GOT3 (cell line): ENCODE measurements around the gene NISCH.

Experiments
- DNase-seq: peaks from one replicate; lab custom pipeline; 2025; ENCODE audit warnings: mixed read lengths; lab: John Stamatoyannopoulos, UW

NISCH gene

DNA sequence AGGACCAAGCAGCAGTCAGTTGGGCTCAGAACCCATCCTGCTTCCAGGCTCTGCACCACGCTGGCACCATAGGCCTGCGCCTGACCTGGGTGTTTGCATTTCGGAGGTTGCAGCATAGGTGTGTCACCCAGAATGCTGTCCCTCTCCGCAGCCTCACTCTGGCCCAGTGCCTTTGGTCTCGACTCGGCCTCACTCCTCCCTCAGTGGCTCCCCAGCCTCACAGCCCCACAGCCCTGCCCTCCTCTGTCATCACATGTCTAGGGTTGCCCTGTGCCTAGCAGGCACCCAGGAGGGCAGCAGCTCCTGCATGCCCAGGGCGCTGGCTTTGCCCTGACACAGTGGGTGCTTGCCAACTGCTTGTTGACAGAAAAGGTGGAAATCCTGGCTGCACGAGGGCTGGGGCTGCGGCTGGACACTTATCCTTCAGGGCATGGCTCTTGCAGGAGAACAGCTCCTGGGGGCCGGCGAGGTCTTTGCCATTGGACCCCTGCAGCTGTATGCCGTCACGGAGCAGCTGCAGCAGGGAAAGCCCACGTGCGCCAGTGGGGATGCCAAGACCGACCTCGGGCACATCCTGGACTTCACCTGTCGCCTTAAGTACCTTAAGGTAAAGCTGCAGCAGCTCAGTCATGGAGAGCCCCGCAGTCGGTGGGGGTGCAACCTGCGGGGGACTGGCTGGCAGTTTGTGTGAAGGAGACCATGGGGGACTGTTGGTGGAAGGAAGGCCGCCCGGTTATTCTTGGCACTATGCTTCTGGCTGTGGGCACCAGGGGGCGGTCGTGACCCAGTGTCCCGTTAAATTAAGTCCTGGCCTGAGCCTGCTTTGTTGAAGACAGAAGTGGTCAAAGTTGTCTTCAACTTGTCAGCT, 16.2 kb downstream of the NISCH start:
- no peak for DNase-seq

DNA sequence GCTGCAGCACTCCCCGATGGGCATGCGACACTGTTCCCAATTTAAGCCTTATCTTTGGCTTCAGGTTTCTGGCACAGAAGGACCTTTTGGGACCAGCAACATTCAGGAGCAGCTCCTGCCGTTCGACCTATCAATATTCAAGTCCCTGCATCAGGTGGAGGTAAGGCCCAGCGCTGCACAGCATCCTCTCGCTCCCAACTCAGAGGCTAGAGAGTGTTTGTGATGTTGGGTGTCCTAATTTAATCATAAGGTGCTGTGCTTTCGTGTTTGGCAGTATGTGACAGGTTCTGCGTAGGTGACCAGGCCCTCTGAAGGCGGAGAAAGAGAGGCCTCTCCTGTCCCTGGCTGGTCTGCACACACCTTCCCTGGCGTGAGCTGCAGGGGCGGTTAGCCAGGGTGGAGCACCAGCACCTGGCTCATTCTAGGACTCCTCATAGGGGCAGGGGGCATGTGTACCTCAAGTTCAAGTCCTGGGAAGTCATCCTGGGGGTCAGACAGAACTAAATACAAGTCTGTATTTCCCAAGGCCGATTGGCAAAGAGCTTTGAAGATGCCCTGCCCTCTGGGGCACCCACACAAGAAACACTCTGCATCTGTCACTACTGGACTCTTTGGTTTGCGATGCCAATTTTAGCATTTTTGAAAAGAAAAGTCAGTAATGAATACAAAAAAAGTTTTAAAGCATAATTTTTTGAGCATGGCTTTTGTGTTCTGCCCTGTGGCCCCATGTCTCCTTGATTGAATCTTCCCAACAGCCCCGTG, 17.0 kb downstream of the NISCH start:
- DNase-seq, result no peak

DNA sequence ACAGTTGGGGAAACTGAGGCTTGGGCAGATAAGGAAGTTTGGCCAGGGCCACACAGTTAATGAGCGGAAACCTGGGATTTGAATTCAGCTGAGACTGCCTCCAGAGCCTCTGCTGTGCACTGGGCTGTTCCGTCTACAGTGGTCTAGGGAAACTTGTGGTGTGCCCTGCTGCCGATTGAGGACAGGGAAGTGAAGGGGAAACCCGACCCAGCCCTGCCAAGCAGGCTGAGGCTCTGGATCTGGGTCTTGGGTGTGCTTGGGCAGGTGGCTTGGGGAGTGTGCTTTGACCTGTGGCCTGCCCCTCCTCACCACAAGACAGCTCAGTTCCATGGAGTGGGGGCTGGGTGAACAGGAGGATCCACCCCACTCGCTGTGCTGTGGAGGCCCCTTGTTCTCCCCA, 17.6 kb downstream of the NISCH start:
- DNase-seq, result no peak

DNA sequence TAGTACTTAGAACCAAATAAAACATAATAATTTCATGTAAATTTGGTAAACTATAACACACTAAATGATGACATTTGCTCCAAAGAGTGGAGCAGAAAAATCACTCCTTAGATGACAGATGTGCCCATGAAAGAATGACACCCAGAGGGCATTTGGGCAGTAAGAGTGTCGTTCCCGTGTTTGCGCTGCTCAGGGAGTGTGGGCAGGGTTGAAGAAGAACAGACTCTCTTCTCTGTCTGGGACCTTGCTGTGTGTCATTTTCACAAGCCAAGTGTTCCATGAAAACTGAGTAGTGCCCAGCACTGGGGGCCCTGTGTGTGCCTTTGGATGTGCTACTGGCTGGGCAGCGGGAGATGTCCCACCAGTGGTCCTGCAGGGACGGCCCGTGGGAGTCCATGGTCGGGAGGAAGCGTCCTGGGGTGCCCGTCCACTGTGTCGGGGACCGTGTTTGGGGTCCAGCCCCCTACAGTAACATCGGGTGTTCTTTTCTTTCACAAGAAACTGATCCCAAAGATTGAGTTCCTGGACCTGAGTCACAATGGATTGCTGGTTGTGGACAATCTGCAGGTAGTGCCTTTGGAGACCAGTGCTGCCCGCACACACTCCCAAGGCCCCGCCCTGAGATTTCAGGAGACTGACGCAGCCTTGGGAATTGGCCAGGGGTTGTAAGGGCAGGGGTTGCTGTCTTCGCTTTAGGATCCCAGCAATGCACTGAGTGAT, 21.8 kb downstream of the NISCH start:
- DNase-seq, result no peak

DNA sequence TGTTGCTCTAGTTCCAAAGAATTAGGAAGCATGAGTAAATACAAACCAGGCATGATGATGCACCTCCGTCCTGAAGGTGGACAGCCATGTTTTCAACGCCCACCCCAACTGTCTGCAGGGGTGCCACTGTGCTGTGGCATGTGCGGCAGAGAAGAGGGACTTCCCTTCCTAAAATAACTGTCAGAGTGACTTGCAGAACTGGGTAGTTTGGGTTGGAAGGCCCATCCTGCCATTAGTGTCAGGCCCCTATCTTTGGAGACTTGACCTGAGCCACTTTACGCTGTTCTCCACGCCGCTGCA, 22.3 kb downstream of the NISCH start:
- no peak for DNase-seq

DNA sequence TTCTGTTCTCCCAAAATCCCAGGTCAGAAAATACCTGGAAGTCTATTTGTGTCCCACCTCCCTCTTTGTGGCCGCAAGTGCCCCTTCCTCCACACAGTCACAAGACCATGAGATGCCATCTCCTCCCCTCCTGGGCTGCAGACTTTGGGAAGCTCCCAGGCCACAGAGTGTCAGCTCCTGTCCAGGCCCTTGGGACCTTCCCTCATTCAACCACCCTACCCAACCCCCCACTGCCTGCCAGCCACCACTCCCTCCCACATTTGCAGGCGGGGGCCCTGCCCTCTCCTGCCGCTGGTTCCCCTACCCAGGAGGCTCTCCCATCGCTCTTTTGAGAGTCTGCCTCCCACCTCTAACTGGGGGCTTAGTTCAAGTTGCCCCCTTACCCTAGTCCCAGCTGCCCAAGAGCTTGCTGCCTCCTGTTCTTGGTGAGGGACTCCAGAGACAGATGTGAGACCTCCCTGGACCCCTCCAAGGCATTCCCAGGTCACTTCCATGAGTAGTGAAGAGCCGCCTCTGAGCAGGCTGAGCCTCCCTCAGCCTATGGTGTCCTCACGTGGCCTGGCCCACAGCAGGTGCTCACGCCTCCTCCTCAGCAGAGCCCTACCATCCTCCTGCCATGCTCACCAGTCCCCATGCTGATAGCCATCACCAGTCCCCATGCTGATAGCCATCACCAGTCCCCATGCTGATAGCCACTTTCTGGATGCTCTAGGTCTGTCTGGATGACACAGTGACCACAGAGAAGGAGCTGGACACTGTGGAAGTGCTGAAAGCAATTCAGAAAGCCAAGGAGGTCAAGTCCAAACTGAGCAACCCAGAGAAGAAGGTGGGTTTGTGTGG, 23.9 kb downstream of the NISCH start:
- DNase-seq, result no peak

DNA sequence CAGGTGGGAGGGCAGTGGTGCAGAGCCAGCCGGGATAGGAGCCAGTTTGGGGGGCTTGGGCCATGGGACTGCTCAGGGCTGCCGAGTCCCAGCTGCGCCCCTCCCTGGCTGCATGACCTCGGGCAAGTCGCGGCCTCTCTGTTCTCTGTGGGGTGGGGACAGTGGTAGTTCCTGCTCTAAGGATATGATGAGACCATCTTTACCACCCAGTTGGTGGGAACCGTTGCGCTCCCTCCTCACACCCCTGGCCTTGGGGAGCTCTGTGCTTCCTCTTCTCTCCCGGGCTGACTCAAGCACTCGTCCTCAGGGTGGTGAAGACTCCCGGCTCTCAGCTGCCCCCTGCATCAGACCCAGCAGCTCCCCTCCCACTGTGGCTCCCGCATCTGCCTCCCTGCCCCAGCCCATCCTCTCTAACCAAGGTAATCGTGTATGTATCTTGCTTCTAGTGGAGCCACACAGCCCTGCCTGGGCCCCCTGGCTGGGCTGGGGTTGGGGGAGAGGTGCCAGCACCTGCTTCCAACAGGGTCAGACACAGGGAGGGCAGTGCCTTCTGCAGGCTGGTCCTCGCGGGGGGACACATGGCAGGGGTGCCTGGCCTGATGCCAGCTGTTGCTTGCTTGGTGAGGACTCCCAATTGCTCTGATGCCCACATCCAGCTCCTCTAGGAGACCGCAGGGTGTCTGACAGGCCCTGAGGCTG, 24.6 kb downstream of the NISCH start:
- no peak for DNase-seq

DNA sequence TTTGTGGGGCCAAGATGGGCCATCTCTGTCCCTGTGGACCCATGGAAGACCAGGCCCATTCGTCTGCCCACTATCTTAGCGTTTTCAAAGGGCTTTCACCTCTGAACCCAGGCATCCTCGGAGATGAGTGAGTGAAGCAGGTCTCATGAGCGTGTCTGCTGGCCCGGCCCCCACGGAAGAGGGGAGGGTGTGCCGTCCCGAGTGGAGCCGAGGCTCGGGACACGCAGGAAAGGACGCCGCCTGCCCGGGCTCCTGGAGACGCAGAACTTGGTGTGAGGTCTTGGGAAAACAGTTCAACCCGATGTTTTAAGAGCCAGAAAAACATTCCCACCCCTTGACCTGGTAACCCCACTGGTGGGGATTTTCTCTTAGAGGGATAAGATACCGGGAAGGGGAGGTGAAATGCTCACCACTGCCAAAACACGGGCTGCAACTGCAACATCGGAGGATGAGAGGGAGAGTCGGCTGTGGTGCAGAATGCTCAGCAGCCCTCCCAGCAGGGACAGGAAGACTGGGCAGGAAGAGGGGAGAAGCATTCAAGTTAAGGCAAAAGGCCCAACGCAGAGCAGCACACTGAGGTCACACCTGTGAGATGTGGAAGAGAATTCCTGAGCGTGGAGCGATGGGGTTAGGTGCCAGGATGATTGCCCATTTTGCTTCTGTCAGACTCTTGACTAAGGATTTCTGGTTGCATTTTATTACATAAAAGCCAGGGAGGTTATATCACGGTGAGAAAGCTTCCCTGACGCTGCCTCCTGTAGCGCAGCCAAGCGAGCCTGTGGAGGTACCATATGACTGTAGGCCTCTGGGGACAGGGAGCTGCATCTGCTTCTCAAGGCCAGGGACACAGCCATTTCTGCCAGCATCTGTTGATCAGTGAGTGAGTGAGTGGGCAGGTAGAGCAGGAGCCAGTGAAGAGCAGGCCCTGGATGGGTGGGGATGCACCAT, 25.6 kb downstream of the NISCH start:
- DNase-seq, result no peak

DNA sequence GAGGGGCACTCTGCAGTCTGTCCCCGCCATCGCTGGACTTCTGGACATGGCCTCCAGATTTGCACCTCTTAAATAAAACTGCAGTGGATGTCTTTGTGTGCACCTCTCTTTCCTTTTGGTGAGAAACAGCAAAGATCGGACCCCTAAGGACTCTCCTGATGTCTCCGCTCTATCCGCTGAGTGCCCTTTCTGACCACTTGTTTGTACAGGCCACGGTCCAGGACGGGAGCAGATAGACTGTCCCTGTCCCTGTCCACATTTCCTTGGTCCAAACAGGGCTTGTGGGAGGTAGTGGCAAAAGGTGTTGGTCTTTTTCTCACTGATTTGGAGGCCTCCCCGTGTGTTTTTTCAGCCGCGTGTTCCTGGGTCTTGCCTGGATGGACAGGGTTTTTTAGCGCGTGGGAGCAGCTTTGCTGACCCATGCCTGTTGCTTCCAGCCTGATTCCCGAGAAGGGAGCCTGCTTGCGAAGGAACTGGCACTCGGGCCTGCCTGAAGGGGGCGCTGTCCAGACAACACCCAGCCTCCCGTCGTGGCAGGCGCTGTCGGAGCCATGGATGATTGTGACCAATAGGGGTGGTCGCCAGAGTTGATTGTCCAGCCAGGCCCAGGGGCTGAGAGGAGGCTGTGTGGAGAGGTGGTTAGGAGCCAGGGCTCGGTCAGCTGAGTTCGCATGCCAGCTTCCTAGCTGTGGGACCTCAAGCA, 26.6 kb downstream of the NISCH start:
- DNase-seq, result no peak

DNA sequence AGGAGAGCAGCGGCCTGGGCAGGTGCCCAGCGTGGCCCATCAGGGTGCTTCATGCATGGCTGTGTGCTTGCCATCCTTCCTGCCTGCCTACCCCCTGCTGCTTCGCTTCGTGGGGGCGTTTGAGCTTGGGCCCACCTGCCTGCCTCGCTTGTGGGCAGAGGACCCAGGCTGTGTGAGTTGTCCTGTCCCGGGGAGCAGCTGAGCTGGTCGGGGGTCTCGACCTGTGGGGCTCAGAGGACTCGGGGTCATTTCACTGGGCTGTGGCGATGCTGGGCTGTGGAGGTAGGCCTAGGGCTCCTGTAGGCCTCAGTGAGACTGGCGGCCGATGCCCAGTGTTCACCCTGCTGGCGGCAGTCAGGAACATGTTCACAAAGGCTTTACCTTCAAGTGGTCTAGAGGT, 27.7 kb downstream of the NISCH start:
- DNase-seq, result no peak

DNA sequence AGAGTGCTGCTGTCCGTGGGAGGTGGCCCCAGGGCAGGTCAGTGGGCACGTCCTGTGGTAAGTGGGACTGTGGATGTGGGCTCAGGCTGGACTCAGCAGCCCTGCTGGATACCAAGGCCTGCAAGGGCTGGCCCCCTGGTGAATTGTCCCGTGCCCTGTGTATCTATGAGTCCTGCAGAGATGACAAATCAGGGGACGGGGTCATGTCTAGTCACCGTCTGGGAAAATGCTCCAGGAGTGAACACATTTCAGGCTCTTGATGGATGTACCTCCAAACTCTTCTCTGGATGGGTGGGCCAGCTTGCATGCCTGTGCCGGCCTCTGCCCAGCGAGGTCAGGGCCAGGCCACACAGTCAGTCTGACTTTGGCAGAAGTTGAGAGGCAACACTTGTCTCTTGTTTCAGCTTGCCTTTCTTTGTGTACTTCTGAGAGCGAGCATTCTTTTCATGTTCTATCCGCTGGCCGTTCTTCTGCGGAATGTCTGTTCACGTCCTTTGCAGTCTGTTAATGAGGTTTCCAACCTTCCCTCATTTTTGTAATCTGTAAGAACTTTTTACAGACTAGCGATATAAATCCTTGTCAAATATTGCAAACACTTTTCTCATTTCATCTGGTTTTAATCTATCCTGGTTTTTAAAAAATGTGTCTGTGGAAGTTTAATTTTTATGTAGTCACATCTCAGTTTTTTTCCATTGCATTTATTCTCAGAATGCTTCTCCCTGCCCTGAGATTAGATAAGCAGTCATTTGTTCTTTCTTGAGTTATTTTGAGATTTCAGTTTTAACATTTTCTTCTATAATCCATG, 28.4 kb downstream of the NISCH start:
- no peak for DNase-seq

DNA sequence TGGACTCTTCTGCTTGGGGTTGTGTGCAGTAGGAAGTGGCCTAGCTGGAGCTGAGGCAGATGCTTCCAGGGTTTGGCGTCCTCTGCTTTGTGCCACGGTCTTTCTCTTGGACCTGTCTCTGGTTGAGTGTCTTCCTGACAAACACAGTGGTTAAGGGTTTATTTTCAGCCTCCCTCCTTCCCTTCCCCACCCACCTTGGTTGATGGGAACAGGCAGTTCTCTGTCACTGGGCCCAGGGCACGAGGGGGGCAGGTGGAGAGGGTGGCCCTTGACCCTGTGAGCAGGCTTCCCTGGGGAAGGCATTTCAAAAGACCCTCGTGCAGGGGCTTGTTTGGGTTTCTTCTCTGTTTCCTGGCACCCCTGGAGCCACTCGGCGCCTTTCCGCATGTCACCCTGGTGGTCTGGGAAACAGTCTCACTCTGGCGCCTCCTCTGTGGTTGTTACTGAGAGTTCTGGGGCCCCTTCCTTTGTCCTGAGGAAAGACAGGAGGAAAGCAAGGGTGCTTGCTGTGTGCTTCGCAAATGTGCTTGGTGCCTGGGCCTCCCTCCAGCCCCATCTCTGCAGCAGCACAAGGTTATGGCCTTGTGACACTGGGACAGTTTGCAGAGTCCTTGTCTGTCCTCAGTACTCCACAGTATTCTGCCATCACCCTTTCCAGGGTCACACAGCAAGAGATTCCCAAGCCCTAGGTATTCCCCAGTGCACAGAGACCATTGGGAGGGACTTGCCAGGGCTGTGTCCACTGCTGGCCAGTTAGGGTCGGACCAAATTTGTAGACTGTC, 29.5 kb downstream of the NISCH start:
- DNase-seq, result no peak

DNA sequence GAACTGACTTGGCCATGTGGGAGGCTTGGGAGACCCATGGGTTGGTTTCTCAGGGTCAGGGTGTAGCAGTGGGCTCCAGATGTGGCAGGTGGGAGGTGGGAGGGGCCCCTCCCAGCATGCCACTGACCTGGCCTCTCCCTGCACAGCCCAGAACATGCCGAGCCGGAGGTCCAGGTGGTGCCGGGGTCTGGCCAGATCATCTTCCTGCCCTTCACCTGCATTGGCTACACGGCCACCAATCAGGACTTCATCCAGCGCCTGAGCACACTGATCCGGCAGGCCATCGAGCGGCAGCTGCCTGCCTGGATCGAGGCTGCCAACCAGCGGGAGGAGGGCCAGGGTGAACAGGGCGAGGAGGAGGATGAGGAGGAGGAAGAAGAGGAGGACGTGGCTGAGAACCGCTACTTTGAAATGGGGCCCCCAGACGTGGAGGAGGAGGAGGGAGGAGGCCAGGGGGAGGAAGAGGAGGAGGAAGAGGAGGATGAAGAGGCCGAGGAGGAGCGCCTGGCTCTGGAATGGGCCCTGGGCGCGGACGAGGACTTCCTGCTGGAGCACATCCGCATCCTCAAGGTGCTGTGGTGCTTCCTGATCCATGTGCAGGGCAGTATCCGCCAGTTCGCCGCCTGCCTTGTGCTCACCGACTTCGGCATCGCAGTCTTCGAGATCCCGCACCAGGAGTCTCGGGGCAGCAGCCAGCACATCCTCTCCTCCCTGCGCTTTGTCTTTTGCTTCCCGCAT, 31.8 kb downstream of the NISCH start:
- DNase-seq, result no peak

DNA sequence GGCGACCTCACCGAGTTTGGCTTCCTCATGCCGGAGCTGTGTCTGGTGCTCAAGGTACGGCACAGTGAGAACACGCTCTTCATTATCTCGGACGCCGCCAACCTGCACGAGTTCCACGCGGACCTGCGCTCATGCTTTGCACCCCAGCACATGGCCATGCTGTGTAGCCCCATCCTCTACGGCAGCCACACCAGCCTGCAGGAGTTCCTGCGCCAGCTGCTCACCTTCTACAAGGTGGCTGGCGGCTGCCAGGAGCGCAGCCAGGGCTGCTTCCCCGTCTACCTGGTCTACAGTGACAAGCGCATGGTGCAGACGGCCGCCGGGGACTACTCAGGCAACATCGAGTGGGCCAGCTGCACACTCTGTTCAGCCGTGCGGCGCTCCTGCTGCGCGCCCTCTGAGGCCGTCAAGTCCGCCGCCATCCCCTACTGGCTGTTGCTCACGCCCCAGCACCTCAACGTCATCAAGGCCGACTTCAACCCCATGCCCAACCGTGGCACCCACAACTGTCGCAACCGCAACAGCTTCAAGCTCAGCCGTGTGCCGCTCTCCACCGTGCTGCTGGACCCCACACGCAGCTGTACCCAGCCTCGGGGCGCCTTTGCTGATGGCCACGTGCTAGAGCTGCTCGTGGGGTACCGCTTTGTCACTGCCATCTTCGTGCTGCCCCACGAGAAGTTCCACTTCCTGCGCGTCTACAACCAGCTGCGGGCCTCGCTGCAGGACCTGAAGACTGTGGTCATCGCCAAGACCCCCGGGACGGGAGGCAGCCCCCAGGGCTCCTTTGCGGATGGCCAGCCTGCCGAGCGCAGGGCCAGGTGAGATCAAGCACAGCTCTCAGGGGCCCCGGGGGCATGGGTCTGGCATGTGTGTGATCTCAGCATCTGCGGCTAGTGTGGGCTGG, 32.6 kb downstream of the NISCH start:
- no peak for DNase-seq

DNA sequence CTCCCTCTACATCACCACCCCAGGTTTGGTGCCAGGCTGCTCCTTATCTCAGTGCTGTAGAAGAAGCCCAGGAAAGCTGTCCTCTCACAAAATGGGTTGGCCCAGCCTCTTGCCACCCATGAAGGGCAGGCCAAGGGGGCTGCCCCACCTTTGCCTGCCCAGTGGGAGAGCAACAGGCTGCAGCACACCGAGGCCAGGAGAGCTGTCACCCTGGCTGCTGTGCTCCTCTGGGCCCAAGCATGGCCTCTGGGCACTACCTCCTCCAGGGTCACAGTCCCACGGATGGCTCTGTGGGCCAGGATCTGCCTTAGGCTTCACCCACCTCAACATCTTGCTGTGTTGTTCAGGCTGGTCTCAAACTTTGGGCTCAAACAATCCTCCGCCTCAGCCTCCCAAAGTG, 33.3 kb downstream of the NISCH start:
- no peak for DNase-seq

DNA sequence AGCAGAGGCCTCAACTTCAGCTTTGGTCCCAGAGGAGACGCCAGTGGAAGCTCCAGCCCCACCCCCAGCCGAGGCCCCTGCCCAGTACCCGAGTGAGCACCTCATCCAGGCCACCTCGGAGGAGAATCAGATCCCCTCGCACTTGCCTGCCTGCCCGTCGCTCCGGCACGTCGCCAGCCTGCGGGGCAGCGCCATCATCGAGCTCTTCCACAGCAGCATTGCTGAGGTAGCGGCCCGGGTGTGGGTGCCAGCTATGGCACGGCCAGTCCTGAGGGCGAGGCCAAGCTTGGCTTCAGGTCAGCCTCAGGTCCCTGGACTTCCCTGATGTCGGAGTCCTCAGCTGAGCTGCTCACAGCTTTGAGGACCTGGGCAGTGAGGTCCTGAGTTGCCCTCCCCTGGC, 34.0 kb downstream of the NISCH start:
- no peak for DNase-seq
